Ascending aorta (tissue), 2 donors: Measurements from ENCODE around the gene SPAG5. TPM values are rescaled to one million over a fixed set of nuclear protein-coding genes. Genes with fewer than 3 reads are reported as not detected.

Source experiments
- DNase-seq, 2 donors: peaks; one replicate each; pipeline ENCODE4 v3.0.0-alpha.2; 2019; ENCODE audit warnings: low spot score in 2 of 2
- H3K27ac ChIP-seq, 2 donors: fragments of 200-600 bp; sonication (generic); one replicate each; pipeline ENCODE4 v1.5.1; 2016 to 2017; ENCODE audit warnings: mild to moderate bottlenecking in 1 of 2
- H3K27me3 ChIP-seq: fragments of 200-600 bp; sonication (generic); one replicate; pipeline ENCODE4 v1.5.1; 2017
- H3K36me3 ChIP-seq, 2 donors: fragments of 200-600 bp; sonication (generic); one replicate each; pipeline ENCODE4 v1.5.1; 2016
- H3K4me1 ChIP-seq, 2 donors: fragments of 200-600 bp; sonication (generic); one replicate each; pipeline ENCODE4 v1.5.1; 2016 to 2017; ENCODE audit warnings: mild to moderate bottlenecking in 1 of 2
- H3K4me3 ChIP-seq, 2 donors: fragments of 200-600 bp; sonication (generic); one replicate each; pipeline ENCODE4 v1.5.1; 2016 to 2017; ENCODE audit warnings: mild to moderate bottlenecking in 1 of 2
- H3K9me3 ChIP-seq, 2 donors: fragments of 200-600 bp; sonication (generic); one replicate each; pipeline ENCODE4 v1.5.1; 2016
- CTCF ChIP-seq, 3 experiments: fragments of 200-600 bp in 2 of 3; fragments of 450-650 bp in 1 of 3; sonication (generic) in 2 of 3; IDR thresholded peaks; one replicate each; pipeline ENCODE4 v1.5.1; 2016 to 2019; ENCODE audit warnings: antibody characterized with exemption in 3 of 3, mild to moderate bottlenecking in 1 of 3, moderate library complexity in 1 of 3
- intact Hi-C: fragments of 100-400 bp; cut with DNase I; formaldehyde crosslinking; loops from one replicate; pipeline ENCODE4 v1.15.1; 2023
- total RNA-seq: library from RNA; depleted of rRNA; stranded (reverse); fragments of >200 nt; gene quantifications from one replicate; pipeline ENCODE4 v1.1.0, GENCODE V29; 2016

SPAG5 gene
- total RNA-seq, 1 donor from 2014 or later, result 1.6 TPM

GRCh38 chr17:28573521-28573920 is 25.3 kb downstream of the SPAG5 start:
- DNase-seq, result no peak
- Histone ChIP-seq H3K27ac (no peak overlapping the region), H3K4me3 (no peak overlapping the region), H3K27me3 (no peaks in the 10 kb centered on the region), H3K9me3 (no peaks in the 10 kb centered on the region), H3K36me3 (no peaks in the 10 kb centered on the region), H3K4me1 (peaks cover 0 to 25% of the 10 kb centered on the region in 2 donors)
- no peak for TF ChIP-seq CTCF (IDR thresholded peaks at IDR 0.05)
- intact Hi-C loops, result no loop called here

GRCh38 chr17:28573040-28573380 is 25.8 kb downstream of the SPAG5 start:
- no peak for TF ChIP-seq CTCF (IDR thresholded peaks at IDR 0.05)
- no peak for DNase-seq
- H3K36me3 ChIP-seq, result no peaks in the 10 kb centered on the region
- no peaks in the 10 kb centered on the region for H3K9me3 ChIP-seq
- no peak overlapping the region for H3K27ac ChIP-seq
- intact Hi-C loops, result no loop called here
- no peaks in the 10 kb centered on the region for H3K27me3 ChIP-seq
- H3K4me1 ChIP-seq, result peaks cover 0 to 25% of the 10 kb centered on the region in 2 donors
- H3K4me3 ChIP-seq, result no peak overlapping the region

- Histone ChIP-seq H3K27me3 (no peaks in the 10 kb centered on the region), H3K27ac (peak overlapping the region; percentile 75 to 85), H3K9me3 (no peaks in the 10 kb centered on the region), H3K4me1 (peaks cover 0 to 25% of the 10 kb centered on the region in 2 donors), H3K4me3 (peak overlapping the region; percentile 91 to 95), H3K36me3 (no peaks in the 10 kb centered on the region)
- intact Hi-C loops, result no loop called here
- no peak for TF ChIP-seq CTCF (IDR thresholded peaks at IDR 0.05)
- DNase-seq, result no peak
These were observed 26.4 kb downstream of the SPAG5 start for GRCh38 chr17:28572259-28573039.

GRCh38 chr17:28571361-28572122 is 27.3 kb downstream of the SPAG5 start, which contains the start of gene PIGS:
TSS of gene PIGS (minus strand) at chr17:28571524. CDS start at chr17:28571496, 28 bp downstream.
- Histone ChIP-seq H3K27ac (peak within 1 kb of the TSS; percentile 75 to 85), H3K9me3 (no peaks in the 10 kb centered on the region), H3K27me3 (no peaks in the 10 kb centered on the region), H3K4me1 (peaks cover 0 to 23% of the 10 kb centered on the region in 2 donors), H3K36me3 (no peaks in the 10 kb centered on the region), H3K4me3 (peak within 1 kb of the TSS; percentile 91 to 95)
- intact Hi-C loops, result loop anchor here (1.0 to 2.0 kb wide), 3 partner anchors 19 to 91 kb away; partner anchors contain the start of genes SPAG5, SUPT6H and UNC119
- DNase-seq, result peak; percentile 79 to 96
- no peak for TF ChIP-seq CTCF (IDR thresholded peaks at IDR 0.05)

- peak overlapping the region; percentile 91 to 95 for H3K4me3 ChIP-seq
- H3K36me3 ChIP-seq, result no peaks in the 10 kb centered on the region
- no peak for TF ChIP-seq CTCF (IDR thresholded peaks at IDR 0.05)
- H3K27me3 ChIP-seq, result no peaks in the 10 kb centered on the region
- peak overlapping the region; percentile 75 to 85 for H3K27ac ChIP-seq
- intact Hi-C loops, result loop anchor here (1.0 to 2.0 kb wide), 3 partner anchors 19 to 92 kb away; partner anchors contain the start of genes SPAG5, SUPT6H and UNC119
- peaks cover 0 to 20% of the 10 kb centered on the region in 2 donors for H3K4me1 ChIP-seq
- DNase-seq, result no peak
- H3K9me3 ChIP-seq, result no peaks in the 10 kb centered on the region
These were observed 28.0 kb downstream of the SPAG5 start for GRCh38 chr17:28570716-28571360.
